Hematopoietic multipotent progenitor cell treated with erythropoietin and hydrocortisone succinate and interleukin-3 and kit ligand, for 8 days (in vitro differentiated cells): Measurements from ENCODE around the gene ORAI2.
"Not testable (repeated sequence)": the region's sequence is repeated elsewhere in the genome, so short reads cannot be mapped to it uniquely, and the experiment has no call there.

Source experiments
- DNase-seq: peaks from one replicate; pipeline ENCODE4 v3.0.0-alpha.2; 2015

Gene ORAI2

GRCh38 chr7:102447311-102447710 lies 13.9 kb downstream of the ORAI2 start:
- DNase-seq = no peak

- DNase-seq = no peak
Observed at GRCh38 chr7:102449136-102449535, 15.8 kb downstream of the ORAI2 start.

GRCh38 chr7:102450242-102450641 lies 16.9 kb downstream of the ORAI2 start:
- peak; percentile 33 for DNase-seq

GRCh38 chr7:102451371-102452054 lies 18.1 kb downstream of the ORAI2 start:
- no peak for DNase-seq

- DNase-seq = no peak
Observed at GRCh38 chr7:102452451-102452850, 19.1 kb downstream of the ORAI2 start.

GRCh38 chr7:102453319-102453718 lies 19.9 kb downstream of the ORAI2 start:
- no peak for DNase-seq

GRCh38 chr7:102454468-102454867 lies 21.1 kb downstream of the ORAI2 start:
- no peak for DNase-seq

GRCh38 chr7:102454932-102455331 lies 21.6 kb downstream of the ORAI2 start:
- DNase-seq = not testable (repeated sequence)

- no peak for DNase-seq
Observed at GRCh38 chr7:102455596-102455995, 22.2 kb downstream of the ORAI2 start.

GRCh38 chr7:102456327-102456726 lies 23.0 kb downstream of the ORAI2 start:
- DNase-seq = no peak

GRCh38 chr7:102457352-102457924 lies 24.1 kb downstream of the ORAI2 start:
- no peak for DNase-seq

GRCh38 chr7:102459221-102459844 lies 26.0 kb downstream of the ORAI2 start:
- no peak for DNase-seq

- no peak for DNase-seq
Observed at GRCh38 chr7:102460467-102460866, 27.1 kb downstream of the ORAI2 start.

- peak; percentile 24 for DNase-seq
Observed at GRCh38 chr7:102463841-102464576, 30.6 kb downstream of the ORAI2 start.

- peak; percentile 92 for DNase-seq
Observed at GRCh38 chr7:102464577-102465280, 31.4 kb downstream of the ORAI2 start, which contains the start of the genes ALKBH4 and LRWD1. TSS of gene ALKBH4 (minus strand) at chr7:102464863. CDS start at chr7:102464836, 27 bp downstream. TSS of gene LRWD1 (plus strand) at chr7:102464984. CDS start at chr7:102465081, 97 bp downstream.

- no peak for DNase-seq
Observed at GRCh38 chr7:102466097-102466496, 32.7 kb downstream of the ORAI2 start.

- no peak for DNase-seq
Observed at GRCh38 chr7:102467581-102468477, 34.5 kb downstream of the ORAI2 start.

- DNase-seq = no peak
Observed at GRCh38 chr7:102468478-102469350, 35.3 kb downstream of the ORAI2 start.

GRCh38 chr7:102469351-102469971 lies 36.1 kb downstream of the ORAI2 start:
- DNase-seq = no peak
